PFSK-1 (cell line): ENCODE results near the gene ZNF24.
A peak's percentile ranks its signal among the peaks of the same experiment; 100 is the strongest.

Source experiments
- FOXP2 ChIP-seq: optimal IDR thresholded peaks from 2 replicates; pipeline ENCODE3; 2011; ENCODE audit warnings: borderline replicate concordance, control low read depth, inconsistent platforms; ENCODE audit not compliant: insufficient read depth; ENCODE audit errors: extremely low read length, extremely low read depth
- POLR2AphosphoS5 ChIP-seq: IDR thresholded peaks from 2 replicates; pipeline ENCODE4 v1.6.1; 2012; ENCODE audit warnings: low read depth, mild to moderate bottlenecking, control low read depth, low read length, moderate library complexity
- REST ChIP-seq, 2 experiments: IDR thresholded peaks; 2 replicates each; pipeline versions ENCODE4 v1.6.1 to v1.8.0; 2011 to 2012; ENCODE audit warnings: low read depth in 2 of 2, low read length in 2 of 2, control low read depth in 1 of 2, inconsistent platforms in 1 of 2, mild to moderate bottlenecking in 1 of 2, moderate library complexity in 1 of 2; ENCODE audit not compliant: insufficient read depth in 1 of 2
- SIN3A ChIP-seq: IDR thresholded peaks from 2 replicates; pipeline ENCODE4 v1.6.1; 2012; ENCODE audit warnings: mild to moderate bottlenecking, low read length, moderate library complexity, borderline replicate concordance; ENCODE audit not compliant: insufficient read depth

GRCh38 chr18:35334212-35334611 lies 10.0 kb downstream of the ZNF24 start:
- TF ChIP-seq REST (IDR thresholded peaks at IDR 0.05; ENCODE audit: insufficient read depth in 1 of 2, low read depth in 2 of 2, low read length in 2 of 2) (no peak), FOXP2 (no peak), POLR2AphosphoS5 (peak; percentile 61), SIN3A (no peak)
